OCI-LY7 (cell line): ENCODE data around the gene UNC13B. TPM values are rescaled to one million over a fixed set of nuclear protein-coding genes. Genes with fewer than 3 reads are reported as not detected.

Source experiments
- BruUV-seq: library from RNA; stranded (reverse); fragments of 400-500 nt; replicated peaks from 2 replicates; lab custom pipeline; 2021; lab: Mats Ljungman, UMichigan
- CTCF ChIA-PET: fragments of 300-600 bp; sonication (Branson Sonifier 250); formaldehyde crosslinking; loops from one replicate; lab custom pipeline; 2022; ENCODE audit warnings: antibody characterized with exemption; ENCODE audit not compliant: unreplicated experiment; lab: Charles Lee
- POLR2A ChIA-PET: fragments of 300-600 bp; sonication (Branson Sonifier 250); formaldehyde crosslinking; loops from one replicate; lab custom pipeline; 2022; ENCODE audit warnings: antibody characterized with exemption; lab: Charles Lee
- DNase-seq: peaks from one replicate; pipeline ENCODE4 v3.0.0-alpha.2; 2015; ENCODE audit warnings: low spot score
- H2AFZ ChIP-seq: fragments of 200-600 bp; sonication (generic), shearing (Covaris generic); 2 replicates; pipeline ENCODE4 v1.6.1; 2014; ENCODE audit warnings: mild to moderate bottlenecking, antibody characterized with exemption, low read length, moderate library complexity
- H3K27ac ChIP-seq: fragments of 200-600 bp; sonication (generic); 2 replicates; pipeline ENCODE4 v1.5.1; 2014; ENCODE audit warnings: mixed run types, low read depth, mild to moderate bottlenecking, moderate library complexity, low read length, inconsistent platforms; ENCODE audit not compliant: poor library complexity, severe bottlenecking
- H3K36me3 ChIP-seq: fragments of 200-600 bp; sonication (generic); 2 replicates; pipeline ENCODE4 v1.6.1; 2014; ENCODE audit warnings: mild to moderate bottlenecking, antibody characterized with exemption, low read length, moderate library complexity, mixed read lengths; ENCODE audit not compliant: insufficient read depth
- H3K4me1 ChIP-seq: fragments of 200-600 bp; sonication (generic); 2 replicates; pipeline ENCODE4 v1.5.1; 2014; ENCODE audit warnings: mild to moderate bottlenecking, low read length; ENCODE audit not compliant: insufficient read depth, poor library complexity, severe bottlenecking
- H3K4me2 ChIP-seq: fragments of 200-600 bp; sonication (generic); 2 replicates; pipeline ENCODE4 v1.6.1; 2014; ENCODE audit warnings: mild to moderate bottlenecking, low read length
- H3K4me3 ChIP-seq: fragments of 200-600 bp; sonication (generic); 2 replicates; pipeline ENCODE4 v1.5.1; 2014; ENCODE audit warnings: mild to moderate bottlenecking, low read depth, low read length; ENCODE audit not compliant: poor library complexity, severe bottlenecking
- H3K79me2 ChIP-seq: fragments of 200-600 bp; sonication (generic); 2 replicates; pipeline ENCODE4 v1.6.1; 2016; ENCODE audit warnings: low read depth, mild to moderate bottlenecking, low read length, moderate library complexity, mixed read lengths; ENCODE audit not compliant: insufficient read depth
- H3K9me2 ChIP-seq: fragments of 200-600 bp; sonication (generic); 2 replicates; pipeline ENCODE4 v1.6.1; 2016; ENCODE audit warnings: mild to moderate bottlenecking, low read length, mixed read lengths; ENCODE audit not compliant: insufficient read depth
- H3K9me3 ChIP-seq: fragments of 200-600 bp; sonication (generic); 2 replicates; pipeline ENCODE4 v1.6.1; 2014; ENCODE audit warnings: mild to moderate bottlenecking, mixed run types, low read length, mixed read lengths
- H4K20me1 ChIP-seq: fragments of 200-600 bp; sonication (generic); 2 replicates; pipeline ENCODE4 v1.6.1; 2014; ENCODE audit warnings: mild to moderate bottlenecking, antibody characterized with exemption, low read length, moderate library complexity, mixed read lengths; ENCODE audit not compliant: insufficient read depth
- CTCF ChIP-seq: fragments of 200-600 bp; sonication (generic); conservative IDR thresholded peaks from 2 replicates; pipeline ENCODE4 v1.5.1; 2014; ENCODE audit warnings: mild to moderate bottlenecking, antibody characterized with exemption, low read length, moderate library complexity, mixed read lengths
- EZH2phosphoT487 ChIP-seq: fragments of 200-600 bp; sonication (generic); IDR thresholded peaks from 2 replicates; pipeline ENCODE4 v1.6.1; 2018; ENCODE audit warnings: low read depth, borderline replicate concordance, mild to moderate bottlenecking, mixed run types, antibody characterized with exemption, low read length, moderate library complexity, mixed read lengths
- intact Hi-C: fragments of 100-400 bp; cut with micrococcal nuclease; formaldehyde crosslinking; loops from one replicate; pipeline ENCODE4 v1.10.0; 2022; ENCODE audit not compliant: unreplicated experiment
- total RNA-seq, 2 experiments: library from RNA; depleted of rRNA in 1 of 2; stranded (reverse); fragments of >200 nt in 1 of 2; shearing (Covaris generic) in 1 of 2; gene quantifications; 2 replicates each; pipeline ENCODE4 v1.2.3, GENCODE V29; 2014 to 2022

The UNC13B gene
- total RNA-seq, 2 experiments from 2014 or later, result 1.7 to 5.8 TPM

DNA sequence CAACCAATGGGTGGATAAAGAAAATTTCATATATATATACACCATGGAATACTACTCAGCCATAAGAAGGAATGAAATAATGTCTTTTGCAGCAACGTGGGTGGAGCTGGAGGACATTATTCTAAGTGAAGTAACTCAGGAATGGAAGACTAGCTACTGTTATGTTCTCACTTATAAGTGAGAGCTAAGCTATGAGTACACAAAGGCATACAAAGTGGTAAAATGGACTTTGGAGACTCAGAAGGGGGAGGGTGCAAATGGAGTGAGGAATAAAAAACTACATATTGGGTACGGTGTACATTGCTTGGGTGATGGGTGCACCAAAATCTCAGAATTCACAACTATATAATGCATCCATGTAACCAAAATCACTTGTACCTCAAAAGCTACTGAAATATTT, 260.9 kb downstream of the UNC13B start:
- no peak for TF ChIP-seq EZH2phosphoT487
- no peak for TF ChIP-seq CTCF
- Histone ChIP-seq H3K9me2 (no peaks in the 10 kb centered on the region), H3K4me2 (no peak overlapping the region), H3K79me2 (no peaks in the 10 kb centered on the region), H2AFZ (no peak overlapping the region), H3K36me3 (no peaks in the 10 kb centered on the region), H3K4me3 (no peak overlapping the region), H3K27ac (no peak overlapping the region), H3K9me3 (no peaks in the 10 kb centered on the region), H4K20me1 (no peaks in the 10 kb centered on the region), H3K4me1 (no peaks in the 10 kb centered on the region)
- no peak for DNase-seq
- intact Hi-C loops, result no loop called here
- ChIA-PET CTCF (no interaction called here), POLR2A (no interaction called here)
- BruUV-seq, result no TSS peak

- H3K36me3 ChIP-seq, result no peaks in the 10 kb centered on the region
- no peak overlapping the region for H3K4me2 ChIP-seq
- H3K4me3 ChIP-seq, result no peak overlapping the region
- H3K9me3 ChIP-seq, result no peaks in the 10 kb centered on the region
- BruUV-seq, result no TSS peak
- no peak overlapping the region for H3K27ac ChIP-seq
- intact Hi-C loops, result no loop called here
- ChIA-PET POLR2A (no interaction called here), CTCF (no interaction called here)
- DNase-seq, result no peak
- no peaks in the 10 kb centered on the region for H3K4me1 ChIP-seq
- no peaks in the 10 kb centered on the region for H3K9me2 ChIP-seq
- no peak overlapping the region for H2AFZ ChIP-seq
- H3K79me2 ChIP-seq, result no peaks in the 10 kb centered on the region
- no peaks in the 10 kb centered on the region for H4K20me1 ChIP-seq
- TF ChIP-seq CTCF, result no peak
- no peak for TF ChIP-seq EZH2phosphoT487
These were observed 261.7 kb downstream of the UNC13B start for GRCh38 chr9:35423499-35423898.

- Histone ChIP-seq H3K79me2 (no peaks in the 10 kb centered on the region), H3K27ac (no peak overlapping the region), H3K9me3 (no peaks in the 10 kb centered on the region), H3K4me1 (no peaks in the 10 kb centered on the region), H3K4me3 (no peak overlapping the region), H3K36me3 (no peaks in the 10 kb centered on the region), H3K4me2 (no peak overlapping the region), H4K20me1 (no peaks in the 10 kb centered on the region), H2AFZ (no peak overlapping the region), H3K9me2 (no peaks in the 10 kb centered on the region)
- no TSS peak for BruUV-seq
- no peak for TF ChIP-seq EZH2phosphoT487
- no peak for TF ChIP-seq CTCF
- ChIA-PET POLR2A (interaction anchor here (1.5 kb wide), 1 partner anchor 27 kb away, joined by 4 read pairs; no protein-coding TSS in a partner anchor), CTCF (no interaction called here)
- no peak for DNase-seq
- intact Hi-C loops, result no loop called here
These were observed 262.8 kb downstream of the UNC13B start for GRCh38 chr9:35424356-35425352.
